NCI-H2196 (cell line): Measurements from ENCODE around the gene RLIM.

Source experiments
- DNase-seq: peaks from one replicate; lab custom pipeline; 2025; ENCODE audit not compliant: unreplicated experiment; lab: John Stamatoyannopoulos, UW

RLIM gene

GRCh38 chrX:74536152-74536831 is 78.1 kb downstream of the RLIM start:
- DNase-seq = peak; percentile 75

DNA sequence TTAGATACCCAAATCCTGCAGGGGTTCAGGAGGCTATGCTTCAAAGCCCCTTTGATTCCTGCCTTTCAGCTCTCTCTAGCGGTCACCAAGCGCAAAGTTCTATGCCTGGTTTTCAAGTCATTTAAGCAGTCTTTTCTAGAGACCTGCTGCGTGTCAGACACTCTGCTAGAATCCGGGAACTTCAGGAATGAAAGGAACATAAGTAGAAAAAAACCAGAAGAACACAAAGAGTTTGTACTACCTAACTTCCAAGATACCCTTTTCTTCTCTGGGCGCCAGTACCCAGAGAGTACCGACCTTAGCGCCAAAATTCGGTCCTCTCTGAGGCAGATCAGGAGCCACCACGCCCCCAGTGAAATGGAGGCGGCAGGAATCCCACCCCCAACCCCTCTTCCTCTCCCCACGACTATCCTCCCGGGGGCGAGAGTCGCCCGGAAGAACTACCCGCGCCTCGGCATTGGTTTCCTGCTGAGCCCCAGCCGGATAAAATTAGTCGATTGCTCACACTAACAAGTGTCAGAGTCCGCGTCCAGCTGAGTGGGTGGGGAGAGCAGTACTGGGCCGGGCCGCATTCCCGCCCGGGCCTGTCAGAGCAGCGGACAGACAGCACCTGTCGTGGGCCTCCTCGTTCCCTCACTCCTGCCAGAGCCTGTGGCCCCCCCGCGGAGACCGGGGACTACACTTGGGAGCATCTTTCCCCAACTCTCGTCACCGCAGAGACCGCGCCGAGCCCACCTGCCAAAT is 78.8 kb downstream of the RLIM start:
- DNase-seq = peak; percentile 38
